Ishikawa (cell line): ENCODE results near the gene UBL3.

Experiments
- EP300 ChIP-seq: IDR thresholded peaks from 2 replicates; pipeline ENCODE4 v1.6.1; 2012; ENCODE audit warnings: borderline replicate concordance
- FOXM1 ChIP-seq: IDR thresholded peaks from 2 replicates; pipeline ENCODE4 v1.6.1; 2012; ENCODE audit warnings: low read depth, borderline replicate concordance
- RAD21 ChIP-seq: IDR thresholded peaks from 2 replicates; pipeline ENCODE4 v1.6.1; 2012; ENCODE audit warnings: low read depth
- TAF1 ChIP-seq: IDR thresholded peaks from 2 replicates; pipeline ENCODE4 v1.6.1; 2012; ENCODE audit warnings: low read depth, mild to moderate bottlenecking
- ZBTB7A ChIP-seq: IDR thresholded peaks from 2 replicates; pipeline ENCODE4 v1.6.1; 2012; ENCODE audit warnings: low read depth
- TF ChIP-seq, protein P1 (sequence below): IDR thresholded peaks from 2 replicates; pipeline ENCODE4 v1.6.1; 2012
- TF ChIP-seq, protein P2 (sequence below): IDR thresholded peaks from 2 replicates; pipeline ENCODE4 v1.6.1; 2012; ENCODE audit warnings: low read depth, mild to moderate bottlenecking

DNA sequence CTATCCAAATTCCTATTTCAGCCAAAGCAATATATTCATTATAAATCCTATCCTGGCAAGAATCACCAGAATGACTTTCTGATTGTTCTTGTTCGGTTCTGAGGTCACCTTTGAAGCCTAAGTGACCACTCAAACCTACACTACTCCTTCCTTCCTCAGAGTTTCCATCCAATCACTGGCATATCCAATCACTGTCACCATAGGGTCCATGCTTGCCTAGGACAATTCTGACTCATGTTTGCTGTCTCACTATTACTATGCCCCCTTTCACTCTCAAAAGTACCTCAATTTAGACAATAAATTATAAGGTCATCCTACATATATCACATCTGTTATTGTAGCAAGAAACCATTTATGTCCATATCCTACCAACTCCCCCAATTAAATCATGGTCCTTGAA is 58.9 kb downstream of the UBL3 start:
- TF ChIP-seq, protein P1, sequence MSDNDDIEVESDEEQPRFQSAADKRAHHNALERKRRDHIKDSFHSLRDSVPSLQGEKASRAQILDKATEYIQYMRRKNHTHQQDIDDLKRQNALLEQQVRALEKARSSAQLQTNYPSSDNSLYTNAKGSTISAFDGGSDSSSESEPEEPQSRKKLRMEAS, result no peak
- TF ChIP-seq RAD21 (no peak), EP300 (no peak), ZBTB7A (no peak), TAF1 (no peak), FOXM1 (no peak)
- TF ChIP-seq, protein P2, sequence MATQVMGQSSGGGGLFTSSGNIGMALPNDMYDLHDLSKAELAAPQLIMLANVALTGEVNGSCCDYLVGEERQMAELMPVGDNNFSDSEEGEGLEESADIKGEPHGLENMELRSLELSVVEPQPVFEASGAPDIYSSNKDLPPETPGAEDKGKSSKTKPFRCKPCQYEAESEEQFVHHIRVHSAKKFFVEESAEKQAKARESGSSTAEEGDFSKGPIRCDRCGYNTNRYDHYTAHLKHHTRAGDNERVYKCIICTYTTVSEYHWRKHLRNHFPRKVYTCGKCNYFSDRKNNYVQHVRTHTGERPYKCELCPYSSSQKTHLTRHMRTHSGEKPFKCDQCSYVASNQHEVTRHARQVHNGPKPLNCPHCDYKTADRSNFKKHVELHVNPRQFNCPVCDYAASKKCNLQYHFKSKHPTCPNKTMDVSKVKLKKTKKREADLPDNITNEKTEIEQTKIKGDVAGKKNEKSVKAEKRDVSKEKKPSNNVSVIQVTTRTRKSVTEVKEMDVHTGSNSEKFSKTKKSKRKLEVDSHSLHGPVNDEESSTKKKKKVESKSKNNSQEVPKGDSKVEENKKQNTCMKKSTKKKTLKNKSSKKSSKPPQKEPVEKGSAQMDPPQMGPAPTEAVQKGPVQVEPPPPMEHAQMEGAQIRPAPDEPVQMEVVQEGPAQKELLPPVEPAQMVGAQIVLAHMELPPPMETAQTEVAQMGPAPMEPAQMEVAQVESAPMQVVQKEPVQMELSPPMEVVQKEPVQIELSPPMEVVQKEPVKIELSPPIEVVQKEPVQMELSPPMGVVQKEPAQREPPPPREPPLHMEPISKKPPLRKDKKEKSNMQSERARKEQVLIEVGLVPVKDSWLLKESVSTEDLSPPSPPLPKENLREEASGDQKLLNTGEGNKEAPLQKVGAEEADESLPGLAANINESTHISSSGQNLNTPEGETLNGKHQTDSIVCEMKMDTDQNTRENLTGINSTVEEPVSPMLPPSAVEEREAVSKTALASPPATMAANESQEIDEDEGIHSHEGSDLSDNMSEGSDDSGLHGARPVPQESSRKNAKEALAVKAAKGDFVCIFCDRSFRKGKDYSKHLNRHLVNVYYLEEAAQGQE, result no peak
